Smooth muscle cell (in vitro differentiated cells): ENCODE results near the gene SLC2A3. TPM values are rescaled to one million over a fixed set of nuclear protein-coding genes. Genes with fewer than 3 reads are reported as not detected.

Experiments used
- DNase-seq: peaks from one replicate; lab custom pipeline; 2025; ENCODE audit not compliant: unreplicated experiment; lab: John Stamatoyannopoulos, UW
- H2AFZ ChIP-seq: fragments of 200-600 bp; sonication (generic); 2 replicates; pipeline ENCODE4 v1.6.0; 2016; ENCODE audit warnings: antibody characterized with exemption, low read depth, mild to moderate bottlenecking
- H3F3A ChIP-seq: fragments of 200-600 bp; sonication (generic); 2 replicates; pipeline ENCODE4 v1.6.0; 2017; ENCODE audit warnings: antibody characterized with exemption, low read depth
- H3K27ac ChIP-seq: fragments of 200-600 bp; sonication (generic); 2 replicates; pipeline ENCODE4 v1.5.1; 2016; ENCODE audit warnings: low read depth, mild to moderate bottlenecking
- H3K27me3 ChIP-seq: fragments of 200-600 bp; sonication (generic); 2 replicates; pipeline ENCODE4 v1.6.1; 2016; ENCODE audit warnings: low read depth, mild to moderate bottlenecking
- H3K36me3 ChIP-seq: fragments of 200-600 bp; sonication (generic); 2 replicates; pipeline ENCODE4 v1.5.1; 2016; ENCODE audit warnings: low read depth
- H3K4me1 ChIP-seq: fragments of 200-600 bp; sonication (generic); 2 replicates; pipeline ENCODE4 v1.5.1; 2016; ENCODE audit warnings: low read depth
- H3K4me2 ChIP-seq: fragments of 200-600 bp; sonication (generic); 2 replicates; pipeline ENCODE4 v1.6.0; 2016; ENCODE audit warnings: mild to moderate bottlenecking
- H3K4me3 ChIP-seq: fragments of 200-600 bp; sonication (generic); 2 replicates; pipeline ENCODE4 v1.5.1; 2016; ENCODE audit warnings: mild to moderate bottlenecking
- H3K79me2 ChIP-seq: fragments of 200-600 bp; sonication (generic); 2 replicates; pipeline ENCODE4 v1.6.0; 2016; ENCODE audit warnings: low read depth, mild to moderate bottlenecking
- H3K9ac ChIP-seq: fragments of 200-600 bp; sonication (generic); 2 replicates; pipeline ENCODE4 v1.6.0; 2016; ENCODE audit warnings: low read depth
- H3K9me3 ChIP-seq: fragments of 200-600 bp; sonication (generic); replicated peaks from 2 replicates; pipeline ENCODE4 v1.5.1; 2016; ENCODE audit warnings: low read depth
- H4K20me1 ChIP-seq: fragments of 200-600 bp; sonication (generic); 2 replicates; pipeline ENCODE4 v1.6.0; 2016; ENCODE audit warnings: low read depth
- CTCF ChIP-seq: fragments of 200-600 bp; sonication (generic); IDR thresholded peaks from 2 replicates; pipeline ENCODE4 v1.5.1; 2017; ENCODE audit warnings: borderline replicate concordance, mild to moderate bottlenecking, antibody characterized with exemption; ENCODE audit not compliant: insufficient read depth, poor library complexity, severe bottlenecking
- WGBS: methylation state at CpG from one replicate; pipeline ENCODE4 v1.1.7; 2016; ENCODE audit warnings: low lambda C conversion rate; 5-methylcytosine and 5-hydroxymethylcytosine counted together
- polyA plus RNA-seq: library from polyadenylated mRNA; unstranded; fragments of >200 nt; fragmentation: Nextera tagmentation; extraction: Ambion mirVana; gene quantifications from 2 replicates; pipeline ENCODE4 v1.2.1, GENCODE V29; 2016
- total RNA-seq: library from RNA; depleted of rRNA; stranded (reverse); fragments of >200 nt; gene quantifications from 2 replicates; pipeline ENCODE4 v1.2.3, GENCODE V29; 2014

Gene SLC2A3
- total and polyA plus RNA-seq, 2 experiments from 2014 or later = 211 to 938 TPM

DNA sequence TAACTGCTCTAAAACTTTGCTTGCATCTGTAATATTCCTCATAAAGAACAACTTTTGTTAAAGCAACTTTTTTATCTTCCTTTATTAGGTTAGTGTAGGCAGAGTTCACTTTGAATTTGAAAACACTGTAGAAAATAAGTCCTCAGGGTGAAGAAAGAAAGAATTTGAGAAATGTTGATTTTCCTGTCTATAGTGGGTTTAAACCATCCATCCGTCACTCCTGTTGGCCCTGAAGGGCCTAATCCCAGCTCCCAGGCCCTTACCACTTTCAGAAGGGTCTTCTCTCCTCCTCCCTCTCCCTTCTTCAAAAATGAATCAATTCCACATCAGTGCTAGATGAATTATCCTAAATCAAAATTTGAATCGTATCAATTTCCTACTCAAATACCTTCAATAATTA lies 4.9 kb upstream of the SLC2A3 start:
- Histone ChIP-seq H3K4me1 (peaks cover 9% of the 10 kb centered on the region), H3K79me2 (peaks cover under 1% of the 10 kb centered on the region), H3K4me3 (no peak overlapping the region), H3F3A (peaks cover 3% of the 10 kb centered on the region), H3K4me2 (no peak overlapping the region), H3K9ac (no peak overlapping the region), H3K36me3 (no peaks in the 10 kb centered on the region), H3K9me3 (no peaks in the 10 kb centered on the region), H2AFZ (no peak overlapping the region), H3K27ac (no peak overlapping the region), H4K20me1 (no peaks in the 10 kb centered on the region), H3K27me3 (no peaks in the 10 kb centered on the region)
- WGBS = 74% methylated on average over 2 of the region's 2 CpGs
- no peak for TF ChIP-seq CTCF
- DNase-seq = no peak

DNA sequence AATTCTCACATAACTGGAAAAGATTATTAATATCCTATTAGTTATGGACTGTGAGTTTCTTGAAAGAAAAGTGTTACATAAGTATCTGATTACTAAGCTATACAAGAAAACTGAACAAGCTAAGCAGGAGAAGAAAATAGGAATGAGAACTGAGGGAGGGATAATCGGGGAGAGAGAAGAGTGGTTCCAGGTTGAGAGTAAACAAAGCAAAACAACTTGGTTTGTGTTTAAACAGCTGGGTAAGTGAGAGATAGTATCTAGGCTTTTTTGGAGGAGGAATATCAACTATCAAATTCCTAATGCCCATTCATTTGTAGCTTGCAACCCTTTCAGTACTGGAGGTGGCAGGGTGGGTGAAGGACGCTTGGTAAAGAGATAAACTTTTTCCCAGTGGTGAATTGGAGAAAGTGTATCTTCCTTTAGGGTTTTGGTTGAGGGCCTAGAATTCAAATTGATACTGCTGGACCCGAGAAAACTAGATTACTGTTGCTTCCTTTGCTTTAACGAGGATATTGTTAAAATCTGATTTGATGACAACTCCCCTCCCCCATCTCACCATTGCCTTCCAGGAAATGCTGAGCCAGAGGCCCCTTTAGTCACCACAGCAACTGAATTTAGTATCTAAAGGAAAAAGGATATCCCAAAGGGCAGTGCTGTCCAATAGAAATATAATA lies 2.0 kb upstream of the SLC2A3 start:
- H4K20me1 ChIP-seq = peaks cover 29% of the 10 kb centered on the region
- no peak for DNase-seq
- H3K79me2 ChIP-seq = peaks cover 29% of the 10 kb centered on the region
- H3K9ac ChIP-seq = peak overlapping the region; percentile 8
- no peak overlapping the region for H3K4me3 ChIP-seq
- H3K4me1 ChIP-seq = peaks cover 13% of the 10 kb centered on the region
- H3F3A ChIP-seq = peaks cover 8% of the 10 kb centered on the region
- no peaks in the 10 kb centered on the region for H3K27me3 ChIP-seq
- H3K4me2 ChIP-seq = peak overlapping the region; percentile 75
- H3K27ac ChIP-seq = peak overlapping the region; percentile 80
- 9% methylated on average over 4 of the region's 4 CpGs for WGBS
- peak; percentile 13 for TF ChIP-seq CTCF
- H3K9me3 ChIP-seq = no peaks in the 10 kb centered on the region
- H3K36me3 ChIP-seq = no peaks in the 10 kb centered on the region
- H2AFZ ChIP-seq = peak overlapping the region; percentile 68

DNA sequence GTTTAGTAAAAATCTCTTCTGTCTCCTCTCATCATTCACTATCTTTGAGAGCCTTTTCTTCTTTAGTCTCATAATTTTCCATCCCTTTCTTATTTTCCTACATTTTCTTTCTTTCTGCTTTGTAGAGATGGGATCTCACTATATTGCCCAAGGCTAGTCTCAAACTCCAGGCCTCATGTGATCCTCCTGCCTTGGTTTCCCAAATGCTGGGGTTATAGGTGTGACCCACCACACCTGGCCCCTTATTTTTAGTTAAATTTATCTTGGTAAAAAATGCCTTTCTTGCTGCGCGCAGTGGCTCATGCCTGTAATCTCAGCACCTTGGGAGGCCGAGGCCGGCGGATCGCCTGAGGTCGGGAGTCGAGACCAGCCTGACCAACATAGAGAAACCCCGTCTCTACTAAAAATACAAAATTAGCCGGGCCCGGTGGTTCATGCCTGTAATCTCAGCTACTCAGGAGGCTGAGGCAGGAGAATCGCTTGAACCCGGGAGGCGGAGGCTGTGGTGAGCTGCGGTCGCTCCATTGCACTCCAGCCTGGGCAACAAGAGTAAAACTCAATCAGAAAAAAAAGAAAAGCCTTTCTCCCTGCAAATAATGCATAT lies 996 bp downstream of the SLC2A3 start:
- Histone ChIP-seq H3K36me3 (no peaks in the 10 kb centered on the region), H3K4me3 (peak overlapping the region; percentile 80), H3K9ac (peak overlapping the region; percentile 93), H3K79me2 (peaks cover 50% of the 10 kb centered on the region), H3K4me1 (peaks cover 13% of the 10 kb centered on the region), H4K20me1 (peaks cover 59% of the 10 kb centered on the region), H3K27me3 (no peaks in the 10 kb centered on the region), H3K9me3 (no peaks in the 10 kb centered on the region), H2AFZ (no peak overlapping the region), H3K27ac (peak overlapping the region; percentile 83), H3K4me2 (peak overlapping the region; percentile 93), H3F3A (peaks cover 8% of the 10 kb centered on the region)
- TF ChIP-seq CTCF = no peak
- DNase-seq = no peak
- WGBS = under 1% methylated on average over 16 of the region's 16 CpGs
